IPS-18a (cell line): ENCODE data around the gene ASIC2.

Experiments
- H3K27ac ChIP-seq: one replicate; pipeline ENCODE4 v1.5.1; 2013; ENCODE audit warnings: low read length
- H3K27me3 ChIP-seq: one replicate; pipeline ENCODE4 v1.6.1; 2013; ENCODE audit warnings: mild to moderate bottlenecking, low read length; ENCODE audit not compliant: control insufficient read depth, insufficient read depth
- H3K36me3 ChIP-seq: one replicate; pipeline ENCODE4 v1.6.1; 2013; ENCODE audit warnings: low read depth, low read length; ENCODE audit not compliant: control insufficient read depth
- H3K4me1 ChIP-seq: one replicate; pipeline ENCODE4 v1.6.1; 2013; ENCODE audit warnings: low read depth, low read length; ENCODE audit not compliant: control insufficient read depth
- H3K4me3 ChIP-seq: one replicate; pipeline ENCODE4 v1.5.1; 2013; ENCODE audit warnings: low read length
- H3K9ac ChIP-seq: one replicate; pipeline ENCODE4 v1.6.1; 2013; ENCODE audit warnings: mild to moderate bottlenecking, low read length, moderate library complexity
- H3K9me3 ChIP-seq: one replicate; pipeline ENCODE4 v1.6.1; 2013; ENCODE audit warnings: low read depth, low read length; ENCODE audit not compliant: control insufficient read depth

Gene ASIC2

GRCh38 chr17:33118391-33119075, 174.6 kb downstream of the ASIC2 start:
- no peak overlapping the region for H3K27ac ChIP-seq
- no peaks in the 10 kb centered on the region for H3K36me3 ChIP-seq
- H3K9ac ChIP-seq: no peak overlapping the region
- no peaks in the 10 kb centered on the region for H3K9me3 ChIP-seq
- H3K4me1 ChIP-seq: no peaks in the 10 kb centered on the region
- no peak overlapping the region for H3K4me3 ChIP-seq
- no peaks in the 10 kb centered on the region for H3K27me3 ChIP-seq

- no peaks in the 10 kb centered on the region for H3K36me3 ChIP-seq
- no peaks in the 10 kb centered on the region for H3K9me3 ChIP-seq
- no peaks in the 10 kb centered on the region for H3K27me3 ChIP-seq
- H3K4me3 ChIP-seq: no peak overlapping the region
- H3K9ac ChIP-seq: no peak overlapping the region
- H3K27ac ChIP-seq: no peak overlapping the region
- no peaks in the 10 kb centered on the region for H3K4me1 ChIP-seq
These were observed 177.0 kb downstream of the ASIC2 start for GRCh38 chr17:33116021-33116551.

DNA sequence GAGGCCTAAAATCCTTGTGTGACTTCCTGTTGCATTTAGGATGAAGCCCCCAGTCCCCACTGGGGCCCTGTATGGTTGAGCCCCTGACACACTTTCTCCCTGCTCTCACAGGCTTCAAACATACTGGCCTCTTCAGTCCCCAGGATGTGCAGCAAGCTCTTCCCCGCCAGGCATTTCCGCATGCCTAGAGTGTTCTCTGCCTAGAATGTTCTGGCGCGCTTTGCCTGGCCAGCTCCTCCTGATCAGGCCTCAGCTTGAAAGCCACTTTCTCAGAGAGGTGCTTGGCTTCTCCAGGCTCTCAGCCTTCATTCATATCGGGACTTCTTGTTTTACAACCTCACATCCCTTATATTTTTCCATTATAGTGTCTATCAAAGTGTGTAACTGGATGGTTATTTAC, 177.7 kb downstream of the ASIC2 start:
- no peak overlapping the region for H3K4me3 ChIP-seq
- no peaks in the 10 kb centered on the region for H3K36me3 ChIP-seq
- H3K9me3 ChIP-seq: no peaks in the 10 kb centered on the region
- H3K9ac ChIP-seq: no peak overlapping the region
- H3K27ac ChIP-seq: no peak overlapping the region
- no peaks in the 10 kb centered on the region for H3K4me1 ChIP-seq
- no peaks in the 10 kb centered on the region for H3K27me3 ChIP-seq

- Histone ChIP-seq H3K27me3 (no peaks in the 10 kb centered on the region), H3K4me3 (no peak overlapping the region), H3K9ac (no peak overlapping the region), H3K4me1 (no peaks in the 10 kb centered on the region), H3K9me3 (no peaks in the 10 kb centered on the region), H3K36me3 (no peaks in the 10 kb centered on the region), H3K27ac (no peak overlapping the region)
These were observed 179.1 kb downstream of the ASIC2 start for GRCh38 chr17:33113991-33114370.

- no peak overlapping the region for H3K9ac ChIP-seq
- H3K27ac ChIP-seq: no peak overlapping the region
- H3K36me3 ChIP-seq: no peaks in the 10 kb centered on the region
- H3K27me3 ChIP-seq: no peaks in the 10 kb centered on the region
- H3K9me3 ChIP-seq: no peaks in the 10 kb centered on the region
- no peak overlapping the region for H3K4me3 ChIP-seq
- H3K4me1 ChIP-seq: no peaks in the 10 kb centered on the region
These were observed 179.7 kb downstream of the ASIC2 start for GRCh38 chr17:33113276-33113990.

- H3K36me3 ChIP-seq: no peaks in the 10 kb centered on the region
- H3K9ac ChIP-seq: no peak overlapping the region
- H3K27me3 ChIP-seq: no peaks in the 10 kb centered on the region
- no peak overlapping the region for H3K4me3 ChIP-seq
- H3K4me1 ChIP-seq: no peaks in the 10 kb centered on the region
- H3K27ac ChIP-seq: no peak overlapping the region
- no peaks in the 10 kb centered on the region for H3K9me3 ChIP-seq
These were observed 180.3 kb downstream of the ASIC2 start for GRCh38 chr17:33112763-33113162.

DNA sequence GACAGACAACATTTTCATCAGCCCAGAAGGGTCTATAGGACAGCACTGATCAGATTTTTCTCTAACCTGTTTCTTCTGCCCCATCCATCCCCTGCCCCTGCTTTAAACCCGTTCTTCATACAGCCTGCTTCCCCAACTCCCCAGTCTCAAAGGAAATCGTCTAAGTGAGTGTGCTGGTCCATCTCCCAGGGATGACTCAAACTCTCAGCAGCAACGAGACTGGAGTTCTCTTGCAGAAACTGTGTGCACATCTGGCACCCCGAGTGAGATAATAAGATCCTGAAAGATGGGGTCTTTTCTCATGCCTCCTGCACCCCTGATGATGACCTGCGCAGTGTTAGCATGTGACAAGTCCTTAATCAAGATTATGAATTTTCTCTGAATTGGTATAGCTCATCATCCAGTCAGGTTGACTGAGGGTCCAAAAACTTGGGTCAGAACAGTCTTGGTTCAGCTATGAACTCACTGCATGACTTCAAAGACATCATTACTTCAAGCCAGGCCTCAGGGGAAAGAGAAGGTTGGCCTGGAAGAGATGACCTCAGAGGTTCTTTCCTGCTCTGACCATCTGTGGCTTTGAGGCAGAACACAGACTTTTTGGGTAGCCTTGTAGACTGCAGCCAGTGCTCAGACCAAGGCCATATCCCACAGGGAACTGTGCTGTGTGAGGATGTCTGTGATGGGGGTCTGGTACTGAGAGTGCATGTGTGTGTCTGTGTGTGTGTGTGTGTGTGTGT, 183.6 kb downstream of the ASIC2 start:
- Histone ChIP-seq H3K27me3 (no peaks in the 10 kb centered on the region), H3K4me3 (no peak overlapping the region), H3K36me3 (no peaks in the 10 kb centered on the region), H3K9ac (no peak overlapping the region), H3K9me3 (no peaks in the 10 kb centered on the region), H3K4me1 (no peaks in the 10 kb centered on the region), H3K27ac (no peak overlapping the region)

- no peaks in the 10 kb centered on the region for H3K27me3 ChIP-seq
- no peaks in the 10 kb centered on the region for H3K4me1 ChIP-seq
- H3K36me3 ChIP-seq: no peaks in the 10 kb centered on the region
- no peak overlapping the region for H3K27ac ChIP-seq
- no peak overlapping the region for H3K9ac ChIP-seq
- H3K4me3 ChIP-seq: no peak overlapping the region
- H3K9me3 ChIP-seq: no peaks in the 10 kb centered on the region
These were observed 186.4 kb downstream of the ASIC2 start for GRCh38 chr17:33106525-33107165.

- H3K9ac ChIP-seq: no peak overlapping the region
- no peak overlapping the region for H3K27ac ChIP-seq
- H3K9me3 ChIP-seq: no peaks in the 10 kb centered on the region
- no peaks in the 10 kb centered on the region for H3K4me1 ChIP-seq
- H3K27me3 ChIP-seq: no peaks in the 10 kb centered on the region
- H3K4me3 ChIP-seq: no peak overlapping the region
- no peaks in the 10 kb centered on the region for H3K36me3 ChIP-seq
These were observed 187.2 kb downstream of the ASIC2 start for GRCh38 chr17:33105911-33106310.

GRCh38 chr17:33099906-33100305, 193.2 kb downstream of the ASIC2 start:
- H3K4me3 ChIP-seq: no peak overlapping the region
- no peaks in the 10 kb centered on the region for H3K36me3 ChIP-seq
- H3K27ac ChIP-seq: no peak overlapping the region
- no peaks in the 10 kb centered on the region for H3K4me1 ChIP-seq
- no peaks in the 10 kb centered on the region for H3K27me3 ChIP-seq
- H3K9me3 ChIP-seq: no peaks in the 10 kb centered on the region
- H3K9ac ChIP-seq: no peak overlapping the region

DNA sequence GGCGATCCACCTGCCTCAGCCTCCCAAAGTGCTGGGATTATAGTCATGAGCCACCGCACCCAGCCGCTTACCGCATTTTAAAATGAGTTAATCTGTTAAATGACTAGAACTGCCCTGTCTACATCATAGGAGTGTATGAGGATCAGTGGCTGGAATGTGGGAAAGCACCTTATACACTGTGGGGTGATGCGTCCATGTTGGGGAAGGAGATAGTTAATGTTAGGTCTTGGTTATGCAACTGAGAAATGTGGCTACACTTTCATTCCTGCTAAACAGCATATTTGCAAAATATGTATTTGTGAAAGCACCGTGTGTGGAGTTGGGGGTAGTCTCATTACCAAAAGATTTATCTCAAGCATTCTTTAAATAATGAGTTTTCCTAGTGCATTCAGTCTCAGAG, 193.8 kb downstream of the ASIC2 start:
- Histone ChIP-seq H3K4me3 (no peak overlapping the region), H3K4me1 (no peaks in the 10 kb centered on the region), H3K9me3 (no peaks in the 10 kb centered on the region), H3K27me3 (no peaks in the 10 kb centered on the region), H3K27ac (no peak overlapping the region), H3K9ac (no peak overlapping the region), H3K36me3 (no peaks in the 10 kb centered on the region)
